22Rv1 (cell line): Measurements from ENCODE around the gene KIF2C.

Experiments
- CTCF ChIP-seq: fragments of 450-650 bp; IDR thresholded peaks from 2 replicates; pipeline ENCODE4 v1.5.1; 2017; ENCODE audit warnings: mild to moderate bottlenecking
- ZFX ChIP-seq: fragments of 450-650 bp; IDR thresholded peaks from 2 replicates; pipeline ENCODE4 v1.6.1; 2017; ENCODE audit warnings: antibody characterized with exemption, borderline replicate concordance

DNA sequence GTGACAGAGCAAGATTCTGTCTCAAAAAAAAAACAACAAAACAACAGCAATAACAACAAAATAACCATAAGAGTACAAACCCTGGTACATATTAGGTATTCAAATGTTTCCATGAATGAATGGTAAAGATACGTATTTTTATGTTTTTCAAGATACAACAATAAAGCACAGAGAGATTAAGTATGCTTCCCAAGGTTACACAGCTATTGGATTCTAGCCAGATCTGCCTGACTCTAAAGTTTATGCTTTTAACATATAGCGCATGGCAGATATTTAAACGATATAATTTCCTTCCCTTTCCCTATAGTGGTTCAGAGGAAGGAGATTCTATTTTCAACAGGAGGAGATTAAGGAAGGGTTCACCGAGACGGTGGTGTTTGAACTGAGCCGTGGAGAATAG lies 34.2 kb upstream of the KIF2C start:
- TF ChIP-seq CTCF (no peak), ZFX (no peak)
